H1 (cell line): ENCODE data around the gene SH2D7. TPM values are rescaled to one million over a fixed set of nuclear protein-coding genes. Genes with fewer than 3 reads are reported as not detected.

ENCODE experiments used
- CTCF ChIA-PET: fragments of 300-600 bp; sonication (Branson Sonifier 250); formaldehyde crosslinking; loops from one replicate; lab custom pipeline; 2021; ENCODE audit not compliant: partially characterized antibody; lab: Charles Lee
- POLR2A ChIA-PET: fragments of 300-600 bp; sonication (Branson Sonifier 250); formaldehyde crosslinking; loops from one replicate; lab custom pipeline; 2021; ENCODE audit warnings: inconsistent platforms; ENCODE audit not compliant: partially characterized antibody; lab: Charles Lee
- DNase-seq, 2 experiments: peaks; one replicate each; pipeline versions ENCODE4 v3.0.0 to v3.0.0-alpha.2; 2010 to 2022; ENCODE audit warnings: low spot score in 2 of 2, low read depth in 1 of 2, mixed read lengths in 1 of 2
- FAIRE-seq: peaks from 2 replicates; lab custom pipeline; 2011; peaks lifted over from hg19 to GRCh38; lab: Jason Lieb, UNC
- H2AFZ ChIP-seq: 2 replicates; pipeline ENCODE4 v1.8.1; 2012; ENCODE audit warnings: low read length, inconsistent platforms
- H2AK5ac ChIP-seq: 2 replicates; pipeline ENCODE4 v1.6.1; 2013; ENCODE audit warnings: low read depth, low read length
- H2BK120ac ChIP-seq: replicated peaks from 2 replicates; pipeline ENCODE3; 2013; ENCODE audit warnings: low read depth, low read length, inconsistent platforms
- H2BK12ac ChIP-seq: 2 replicates; pipeline ENCODE4 v1.6.1; 2013; ENCODE audit warnings: low read depth, low read length
- H2BK15ac ChIP-seq: 2 replicates; pipeline ENCODE4 v1.6.1; 2013; ENCODE audit warnings: low read length
- H2BK20ac ChIP-seq: 2 replicates; pipeline ENCODE4 v1.6.1; 2013; ENCODE audit warnings: low read length
- H2BK5ac ChIP-seq: 2 replicates; pipeline ENCODE4 v1.6.1; 2013; ENCODE audit warnings: low read depth, low read length
- H3K14ac ChIP-seq: 2 replicates; pipeline ENCODE4 v1.6.1; 2013; ENCODE audit warnings: inconsistent platforms; ENCODE audit not compliant: insufficient read length
- H3K18ac ChIP-seq: 2 replicates; pipeline ENCODE4 v1.6.1; 2013; ENCODE audit warnings: low read length; ENCODE audit errors: extremely low read depth
- H3K23ac ChIP-seq: 2 replicates; pipeline ENCODE4 v1.6.1; 2013; ENCODE audit warnings: inconsistent platforms; ENCODE audit not compliant: insufficient read length
- H3K23me2 ChIP-seq: 2 replicates; pipeline ENCODE4 v1.6.1; 2013; ENCODE audit warnings: low read depth, low read length
- H3K27ac ChIP-seq: 2 replicates; pipeline ENCODE4 v1.6.1; 2011; ENCODE audit warnings: low read depth, low read length, inconsistent platforms
- H3K27me3 ChIP-seq, 4 experiments: replicated peaks in 1 of 4; 1 replicate in 1 of 4; 2 replicates in 3 of 4; pipeline versions ENCODE4 v1.6.1 to v1.8.1; 2011 to 2013; ENCODE audit warnings: low read length in 3 of 4, mild to moderate bottlenecking in 3 of 4, inconsistent platforms in 2 of 4, mixed read lengths in 2 of 4, moderate library complexity in 1 of 4; ENCODE audit not compliant: control insufficient read depth in 3 of 4, insufficient read depth in 3 of 4; ENCODE audit errors: extremely low read depth in 1 of 4
- H3K36me3 ChIP-seq, 4 experiments: 2 replicates each; pipeline versions ENCODE4 v1.6.1 to v1.8.1; 2011 to 2013; ENCODE audit warnings: mild to moderate bottlenecking in 4 of 4, low read length in 3 of 4, moderate library complexity in 2 of 4, control low read depth in 1 of 4, inconsistent platforms in 1 of 4; ENCODE audit not compliant: insufficient read depth in 4 of 4, control insufficient read depth in 2 of 4
- H3K4ac ChIP-seq: replicated peaks from 2 replicates; pipeline ENCODE3; 2013; ENCODE audit warnings: low read length, low read depth, mixed read lengths, inconsistent platforms; ENCODE audit not compliant: insufficient read length
- H3K4me1 ChIP-seq, 4 experiments: replicated peaks in 1 of 4; 1 replicate in 1 of 4; 2 replicates in 3 of 4; pipeline versions ENCODE4 v1.6.1 to v1.8.1; 2011 to 2013; ENCODE audit warnings: low read length in 3 of 4, inconsistent platforms in 2 of 4, mixed read lengths in 1 of 4; ENCODE audit not compliant: insufficient read depth in 4 of 4, control insufficient read depth in 3 of 4
- H3K4me2 ChIP-seq, 2 experiments: 2 replicates each; pipeline versions ENCODE4 v1.6.1 to v1.8.1; 2011 to 2013; ENCODE audit warnings: low read depth in 2 of 2, low read length in 2 of 2, control low read depth in 1 of 2, inconsistent platforms in 1 of 2, mild to moderate bottlenecking in 1 of 2; ENCODE audit not compliant: insufficient read depth in 1 of 2
- H3K4me3 ChIP-seq, 4 experiments: fragments of 200-600, 300-600 bp in 1 of 4; sonication (generic), shearing (Covaris generic), sonication (Bioruptor Twin) in 1 of 4; 2 replicates each; pipeline versions ENCODE4 v1.5.1 to v1.8.1; 2011 to 2016; ENCODE audit warnings: low read length in 4 of 4, low read depth in 3 of 4, control low read depth in 2 of 4, inconsistent platforms in 2 of 4, mild to moderate bottlenecking in 2 of 4, mixed read lengths in 1 of 4, moderate library complexity in 1 of 4; ENCODE audit not compliant: insufficient read depth in 2 of 4; ENCODE audit errors: extremely low read depth in 1 of 4
- H3K56ac ChIP-seq: replicated peaks from 2 replicates; pipeline ENCODE3; 2013; ENCODE audit warnings: low read depth, mild to moderate bottlenecking, mixed read lengths, low read length, inconsistent platforms; ENCODE audit not compliant: insufficient read length
- H3K79me1 ChIP-seq: 2 replicates; pipeline ENCODE4 v1.6.1; 2013; ENCODE audit warnings: low read depth, low read length, control low read depth
- H3K79me2 ChIP-seq, 2 experiments: 2 replicates each; pipeline versions ENCODE4 v1.6.1 to v1.8.1; 2012 to 2013; ENCODE audit warnings: low read length in 2 of 2, mild to moderate bottlenecking in 2 of 2, inconsistent platforms in 1 of 2; ENCODE audit not compliant: insufficient read depth in 2 of 2, control insufficient read depth in 1 of 2
- H3K9ac ChIP-seq, 4 experiments: replicated peaks in 1 of 4; 1 replicate in 1 of 4; 2 replicates in 3 of 4; pipeline versions ENCODE4 v1.6.1 to v1.8.1; 2011 to 2013; ENCODE audit warnings: low read depth in 3 of 4, low read length in 3 of 4, control low read depth in 2 of 4, mild to moderate bottlenecking in 2 of 4, moderate library complexity in 2 of 4, inconsistent platforms in 1 of 4; ENCODE audit errors: extremely low read depth in 1 of 4
- H3K9me3 ChIP-seq, 2 experiments: 2 replicates each; pipeline versions ENCODE4 v1.6.1 to v1.8.1; 2012 to 2013; ENCODE audit warnings: mild to moderate bottlenecking in 2 of 2, moderate library complexity in 2 of 2, control low read depth in 1 of 2, inconsistent platforms in 1 of 2, low read depth in 1 of 2, low read length in 1 of 2, mixed read lengths in 1 of 2; ENCODE audit not compliant: insufficient read depth in 2 of 2
- H4K20me1 ChIP-seq, 2 experiments: replicated peaks in 1 of 2; 2 replicates each; pipeline versions ENCODE3 to v1.8.1; 2011 to 2013; ENCODE audit warnings: inconsistent platforms in 2 of 2, low read length in 2 of 2, mild to moderate bottlenecking in 1 of 2; ENCODE audit not compliant: insufficient read depth in 2 of 2, control insufficient read depth in 1 of 2
- H4K5ac ChIP-seq: 2 replicates; pipeline ENCODE4 v1.6.1; 2013; ENCODE audit warnings: low read length, low read depth, mixed read lengths, inconsistent platforms; ENCODE audit not compliant: insufficient read length
- H4K8ac ChIP-seq: 2 replicates; pipeline ENCODE4 v1.8.0; 2013; ENCODE audit warnings: mild to moderate bottlenecking, moderate library complexity, low read length, inconsistent platforms; ENCODE audit not compliant: insufficient read depth; ENCODE audit errors: extremely low read depth
- H4K91ac ChIP-seq: replicated peaks from 2 replicates; pipeline ENCODE3; 2013; ENCODE audit warnings: low read length, mixed read lengths, inconsistent platforms; ENCODE audit not compliant: insufficient read length
- CEBPB ChIP-seq: IDR thresholded peaks from 2 replicates; pipeline ENCODE4 v1.6.1; 2012; ENCODE audit warnings: low read depth, low read length
- CHD1 ChIP-seq: IDR thresholded peaks from 2 replicates; pipeline ENCODE4 v1.6.1; 2012; ENCODE audit warnings: low read depth, low read length, improper control_type of control experiment
- CREB1 ChIP-seq: IDR thresholded peaks from 2 replicates; pipeline ENCODE4 v1.6.1; 2012; ENCODE audit warnings: inconsistent platforms
- EZH2 ChIP-seq: fragments of 200-600 bp; sonication (generic); IDR thresholded peaks from 2 replicates; pipeline ENCODE4 v1.7.1; 2012; ENCODE audit warnings: low read depth, mild to moderate bottlenecking, moderate library complexity, low read length, inconsistent platforms; ENCODE audit not compliant: severe bottlenecking
- FOSL1 ChIP-seq: IDR thresholded peaks from 2 replicates; pipeline ENCODE4 v1.6.1; 2011; ENCODE audit warnings: mild to moderate bottlenecking, low read depth, low read length, moderate library complexity; ENCODE audit not compliant: insufficient read depth
- JUN ChIP-seq: IDR thresholded peaks from 2 replicates; pipeline ENCODE4 v1.6.1; 2011; ENCODE audit warnings: low read depth, mild to moderate bottlenecking, improper control_type of control experiment, low read length
- PHF8 ChIP-seq: fragments of 200-600 bp; sonication (generic); conservative IDR thresholded peaks from 2 replicates; pipeline ENCODE4 v1.7.1; 2012; ENCODE audit warnings: low read depth, mild to moderate bottlenecking, inconsistent platforms, low read length, moderate library complexity
- POLR2AphosphoS5 ChIP-seq: IDR thresholded peaks from 2 replicates; pipeline ENCODE4 v1.6.1; 2011; ENCODE audit warnings: low read depth, low read length
- POU5F1 ChIP-seq: IDR thresholded peaks from 2 replicates; pipeline ENCODE4 v1.6.1; 2011; ENCODE audit warnings: low read depth, mild to moderate bottlenecking, low read length, moderate library complexity
- RNF2 ChIP-seq: fragments of 200-900, 300-1000 bp; sonication (generic); IDR thresholded peaks from 2 replicates; pipeline ENCODE4 v1.7.1; 2016; ENCODE audit warnings: borderline replicate concordance, low read depth, mild to moderate bottlenecking, antibody characterized with exemption, low read length; ENCODE audit not compliant: poor library complexity, severe bottlenecking; ENCODE audit errors: missing control alignments
- TCF12 ChIP-seq: IDR thresholded peaks from 2 replicates; pipeline ENCODE4 v1.6.1; 2011; ENCODE audit warnings: low read depth, mild to moderate bottlenecking, low read length
- WGBS, 2 experiments: shearing (Covaris generic) in 1 of 2; methylation state at CpG; one replicate each; pipeline versions ENCODE4 v1.1.6 to v1.1.7; 2013 to 2015; ENCODE audit warnings: low lambda C conversion rate in 2 of 2, mixed read lengths in 2 of 2, inconsistent platforms in 1 of 2, low coverage in 1 of 2, missing lambda C conversion rate in 1 of 2; ENCODE audit not compliant: insufficient replicate concordance in 2 of 2, insufficient coverage in 1 of 2, insufficient read length in 1 of 2; ENCODE audit errors: extremely low coverage in 1 of 2, missing lambda C conversion rate in 1 of 2; 5-methylcytosine and 5-hydroxymethylcytosine counted together
- polyA plus RNA-seq, 7 experiments: library from polyadenylated mRNA; depleted of rRNA in 3 of 7; stranded (reverse) in 5 of 7; unstranded in 2 of 7; fragments of >200 nt in 5 of 7; fragments of 200-250 nt in 2 of 7; gene quantifications; 1 replicate in 5 of 7; 2 replicates in 1 of 7; 4 replicates in 1 of 7; pipeline versions ENCODE4 v1.2.1 to v1.2.3, GENCODE V29; 2011 to 2013; ENCODE audit warnings: missing spikeins in 2 of 7, mixed read lengths in 2 of 7
- total RNA-seq: library from RNA; stranded (reverse); fragmentation: NEBNext Ultra II Directional; extraction: Animal tissue kit (Norgen Biotek cat#: 25700); gene quantifications from 2 replicates; pipeline ENCODE4 v1.2.1, GENCODE V29; 2021

Gene SH2D7
- total and polyA plus RNA-seq, 2 of the 8 experiments (the other 6 are each of a cell fraction or from before 2014, with no cell fraction given) = not detected

GRCh38 chr15:78104566-78105475 lies 12.5 kb downstream of the SH2D7 start:
- no peak overlapping the region for H3K9ac ChIP-seq
- H2BK20ac ChIP-seq = no peak overlapping the region
- no peak overlapping the region for H4K91ac ChIP-seq
- no peak overlapping the region for H2BK12ac ChIP-seq
- no peak overlapping the region for H4K8ac ChIP-seq
- FAIRE-seq (no peak), DNase-seq (no peak)
- ChIA-PET CTCF (interaction anchor here (0.9 to 16.8 kb wide), 6 partner anchors 9 to 135 kb away, joined by 3 to 226 read pairs (median 29); partner anchors contain the start of gene SH2D7), POLR2A (no interaction called here)
- H3K56ac ChIP-seq = no peak overlapping the region
- H4K5ac ChIP-seq = no peak overlapping the region
- no peak overlapping the region for H3K14ac ChIP-seq
- H2AFZ ChIP-seq = no peak overlapping the region
- WGBS, 2 experiments = 83% methylated on average over 11 of the region's 12 CpGs; no CpG with 5 or more reads in 1 of the 2 experiments
- no peak overlapping the region for H3K4me2 ChIP-seq
- no peak overlapping the region for H2AK5ac ChIP-seq
- H2BK5ac ChIP-seq = no peak overlapping the region; the same call in 1 of the 2 replicates
- H2BK120ac ChIP-seq = no peak overlapping the region
- H2BK15ac ChIP-seq = no peak overlapping the region
- H3K27ac ChIP-seq = no peak overlapping the region
- no peaks in the 10 kb centered on the region for H3K4me1 ChIP-seq
- no peak overlapping the region for H3K4ac ChIP-seq
- peaks cover 0 to 6% (median 1%) of the 10 kb centered on the region in 4 experiments; a peak in 3 of 8 replicates for H3K36me3 ChIP-seq
- no peaks in the 10 kb centered on the region for H3K79me1 ChIP-seq
- H4K20me1 ChIP-seq = no peaks in the 10 kb centered on the region
- H3K23ac ChIP-seq = no peak overlapping the region
- H3K4me3 ChIP-seq = no peak overlapping the region
- H3K9me3 ChIP-seq = no peaks in the 10 kb centered on the region
- no peak overlapping the region for H3K18ac ChIP-seq
- no peaks in the 10 kb centered on the region for H3K23me2 ChIP-seq
- no peaks in the 10 kb centered on the region for H3K79me2 ChIP-seq
- H3K27me3 ChIP-seq = no peaks in the 10 kb centered on the region
- TF ChIP-seq TCF12 = no peak
- no peak for TF ChIP-seq EZH2
- no peak for TF ChIP-seq PHF8
- no peak for TF ChIP-seq CREB1
- no peak for TF ChIP-seq JUN
- no peak for TF ChIP-seq FOSL1
- no peak for TF ChIP-seq RNF2
- no peak for TF ChIP-seq CEBPB
- TF ChIP-seq CHD1 = no peak
- TF ChIP-seq POU5F1 = no peak
- TF ChIP-seq POLR2AphosphoS5 = no peak
